Measurements from ENCODE around the gene COL13A1. TPM values are rescaled to one million over a fixed set of nuclear protein-coding genes. Genes with fewer than 3 reads are reported as not detected.

The COL13A1 gene
- total RNA-seq, 1 donor from 2014 or later: 5.3 TPM

DNA sequence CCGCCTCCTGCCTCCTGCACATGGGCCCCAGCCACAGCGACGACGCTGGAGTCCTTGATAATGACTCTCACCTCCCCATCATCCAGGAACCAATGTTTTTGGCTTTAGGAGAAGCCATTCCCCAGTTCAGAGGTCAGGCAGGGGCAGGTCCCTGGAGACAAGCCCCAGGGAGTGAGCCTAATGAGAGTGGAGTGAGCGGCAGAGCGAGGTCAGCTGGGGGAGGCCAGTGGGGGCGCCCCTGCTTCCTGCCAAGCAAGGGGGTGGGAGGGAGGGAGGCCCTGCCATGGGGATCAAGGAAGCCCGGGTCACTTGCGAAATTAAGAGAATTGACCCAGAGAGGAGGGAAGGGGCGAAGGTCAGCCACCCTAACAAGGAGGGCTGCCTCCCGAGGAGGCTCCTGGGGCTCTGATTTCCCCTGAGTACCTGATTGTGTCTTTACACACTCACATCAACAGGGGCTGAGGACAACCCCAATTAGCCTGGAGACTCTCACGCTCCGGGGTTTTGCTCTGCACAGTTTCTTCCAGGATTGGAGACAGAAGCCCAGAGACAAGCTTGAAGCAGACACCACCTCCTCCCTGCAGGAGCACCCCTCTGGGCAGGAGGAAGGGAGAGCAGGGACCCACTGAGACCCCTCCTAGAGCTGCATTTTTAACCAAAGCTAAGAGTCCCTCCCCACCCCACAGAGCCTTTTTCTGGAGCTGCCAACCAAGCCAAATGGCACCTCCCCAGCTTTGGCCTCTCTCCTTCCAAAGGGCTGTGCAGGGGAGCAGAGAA, 112.1 kb downstream of the COL13A1 start:
- no peak for DNase-seq

DNA sequence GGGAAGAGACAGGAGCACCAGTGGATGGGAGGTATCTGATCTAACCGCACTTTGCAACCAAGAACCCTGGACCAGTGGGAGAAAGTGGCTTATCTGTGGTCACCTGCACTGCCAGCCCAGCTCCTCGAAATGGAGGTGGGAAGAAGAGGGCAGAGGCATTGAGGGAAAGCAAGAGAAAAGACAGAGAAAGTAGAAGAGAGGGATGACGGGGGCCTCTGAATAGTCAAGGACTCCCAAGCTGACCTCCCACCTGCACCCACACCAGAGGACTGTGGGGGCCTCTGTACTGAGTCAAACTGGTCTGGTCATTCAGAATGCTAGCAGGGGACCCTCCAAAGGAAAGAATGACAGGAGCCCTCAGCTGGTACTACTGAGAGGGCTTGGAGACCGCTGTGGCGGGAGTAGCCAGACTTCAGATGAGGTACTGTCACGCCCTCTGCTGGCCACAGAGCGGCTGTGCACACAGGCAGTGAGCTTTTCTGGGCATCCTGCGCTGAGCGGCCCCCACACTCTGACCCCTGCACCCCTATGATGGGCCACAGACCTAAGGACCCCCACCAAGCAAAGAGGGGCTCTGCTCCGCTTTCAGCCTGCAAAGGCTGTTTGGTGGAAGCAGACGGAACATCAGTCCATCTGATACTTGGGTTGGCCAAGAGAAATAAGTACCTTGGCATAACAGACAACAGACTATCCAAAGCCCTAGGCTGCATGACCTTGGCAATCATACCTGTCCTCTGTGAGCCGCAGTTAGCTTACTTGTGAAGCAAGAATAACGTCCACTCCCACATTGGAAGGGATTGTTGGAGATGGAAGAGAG, 112.9 kb downstream of the COL13A1 start:
- peak; percentile 86 for DNase-seq

DNA sequence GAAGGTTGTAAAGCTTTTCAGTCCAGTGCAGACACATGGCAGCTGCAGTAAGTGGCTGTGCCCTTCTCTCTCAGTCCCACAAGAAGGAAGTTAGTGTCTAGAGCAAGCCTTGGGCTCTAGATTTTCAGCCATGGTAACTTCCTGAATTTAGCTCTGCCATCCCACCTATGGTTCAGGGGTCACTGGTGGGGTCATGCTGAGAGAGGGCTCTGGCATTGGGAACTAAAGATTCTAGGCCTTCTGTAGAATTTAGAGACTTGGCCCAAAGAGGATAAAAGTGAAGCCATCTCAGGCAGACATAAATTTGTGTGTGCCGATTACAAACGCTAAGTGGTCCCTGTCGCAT, 113.5 kb downstream of the COL13A1 start:
- DNase-seq: no peak

DNA sequence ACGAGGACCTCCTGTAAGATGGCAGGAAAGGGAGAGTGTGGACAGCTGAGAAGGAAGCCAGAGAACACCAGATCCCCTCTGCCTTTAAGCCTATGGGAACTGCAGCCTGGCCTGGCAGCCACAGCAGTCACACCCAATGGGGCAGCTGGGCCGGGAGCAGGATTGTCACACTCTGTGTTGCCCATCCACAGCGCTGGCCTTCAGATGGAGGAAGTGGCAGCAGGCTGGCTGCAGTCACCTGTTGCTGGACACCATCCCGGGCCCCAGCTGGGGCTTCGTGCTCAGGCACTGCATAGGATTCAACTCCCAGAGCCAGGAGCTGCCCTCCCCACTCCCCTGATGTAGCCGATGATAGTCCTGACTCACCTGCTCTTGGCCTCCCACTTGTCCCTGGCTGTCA, 114.4 kb downstream of the COL13A1 start:
- no peak for DNase-seq

DNA sequence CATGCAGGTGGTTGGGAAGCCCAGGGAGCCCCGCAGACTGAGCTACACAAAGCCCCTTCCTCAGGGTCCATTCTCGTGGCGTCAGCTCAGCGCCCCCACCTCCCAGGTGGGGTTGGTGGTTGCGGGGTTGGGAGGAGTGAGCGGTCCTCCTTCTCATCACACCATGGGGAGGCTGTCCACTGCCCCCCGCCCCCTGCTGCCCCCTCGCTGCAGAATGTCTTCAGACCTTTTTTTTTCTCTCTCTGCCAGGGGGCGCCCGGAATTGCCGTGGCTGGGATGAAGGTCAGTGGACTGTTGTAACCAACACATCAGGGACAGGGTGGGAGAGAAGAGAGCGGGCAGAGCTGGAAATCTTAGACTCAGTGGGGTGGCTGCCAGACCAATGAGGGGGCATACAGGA, 116.3 kb downstream of the COL13A1 start:
- no peak for DNase-seq

DNA sequence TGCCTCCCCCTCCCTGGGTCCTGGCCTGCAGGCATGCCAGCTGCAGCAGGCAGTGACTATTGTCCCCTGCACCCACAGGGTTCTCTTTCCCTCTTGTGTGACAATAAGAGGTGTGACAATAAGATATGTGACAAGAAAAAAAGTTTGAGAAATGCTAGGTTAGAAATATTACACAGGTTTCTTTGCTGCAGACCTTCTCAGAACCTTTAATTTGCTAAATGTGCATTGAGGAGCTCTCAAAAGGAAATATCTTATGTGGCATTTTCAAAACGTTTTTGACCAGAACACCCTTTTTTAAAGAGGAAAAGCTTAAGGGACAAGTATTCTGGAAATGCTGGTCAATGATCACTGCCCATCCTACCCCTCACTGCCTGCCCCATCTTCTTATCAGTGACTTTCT, 117.5 kb downstream of the COL13A1 start:
- DNase-seq: no peak

DNA sequence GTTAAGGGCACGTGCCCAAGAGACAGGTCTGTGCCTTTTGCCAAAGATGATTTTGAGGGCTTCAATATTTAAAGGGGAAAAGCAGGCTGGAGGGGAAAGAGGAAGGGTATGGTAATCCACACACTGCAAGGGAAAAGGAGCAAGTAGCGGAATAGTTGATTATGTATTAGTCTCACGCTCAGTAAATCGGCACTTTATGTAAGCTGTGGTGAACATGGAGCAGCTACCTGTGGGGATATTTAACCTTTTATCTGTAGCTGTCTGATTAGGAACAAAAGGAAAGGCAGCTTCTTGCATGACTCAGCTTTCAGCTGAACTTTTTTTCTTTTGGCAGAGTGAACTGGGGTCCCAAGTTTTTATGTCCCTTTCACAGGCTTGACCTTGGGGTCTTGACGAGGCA, 123.4 kb downstream of the COL13A1 start:
- no peak for DNase-seq

DNA sequence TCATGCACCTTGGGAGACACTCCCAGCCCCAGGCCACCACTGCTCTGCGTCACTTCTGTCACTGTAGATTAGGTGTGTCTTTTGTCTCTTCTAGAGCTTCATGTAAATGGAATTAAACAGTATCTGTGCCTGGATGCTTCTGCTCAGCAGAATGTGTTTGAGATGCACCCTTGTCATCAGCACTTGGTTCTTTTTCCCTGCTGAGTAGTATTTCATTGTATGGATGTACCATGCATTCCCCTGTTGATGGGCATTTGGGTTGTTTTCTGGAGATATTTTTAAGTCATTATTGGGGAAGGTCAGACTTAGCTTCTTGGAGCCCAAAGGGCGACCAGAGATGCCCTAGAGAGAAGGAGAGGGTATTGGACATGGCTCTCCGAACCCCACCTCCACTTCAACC, 126.6 kb downstream of the COL13A1 start:
- DNase-seq: no peak

DNA sequence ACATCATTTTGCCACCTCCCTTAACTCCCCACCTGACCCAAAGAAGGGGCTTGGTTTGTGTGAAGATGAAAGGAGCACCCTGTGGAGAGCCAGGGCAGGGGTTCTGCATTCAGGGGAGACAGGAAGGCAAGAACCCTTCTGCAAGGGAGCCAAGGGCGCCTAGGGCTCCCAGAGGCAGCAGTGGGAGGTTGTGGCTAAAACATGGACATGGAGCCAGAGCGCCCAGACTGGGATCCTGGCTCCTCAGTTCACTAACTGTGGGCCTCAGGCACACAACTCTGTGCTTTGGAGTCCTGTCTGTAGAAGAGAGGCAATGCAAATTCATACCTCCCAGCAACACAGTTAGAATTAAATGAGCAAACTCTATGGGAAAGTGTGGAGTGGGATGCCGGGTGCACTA, 127.9 kb downstream of the COL13A1 start:
- DNase-seq: no peak

DNA sequence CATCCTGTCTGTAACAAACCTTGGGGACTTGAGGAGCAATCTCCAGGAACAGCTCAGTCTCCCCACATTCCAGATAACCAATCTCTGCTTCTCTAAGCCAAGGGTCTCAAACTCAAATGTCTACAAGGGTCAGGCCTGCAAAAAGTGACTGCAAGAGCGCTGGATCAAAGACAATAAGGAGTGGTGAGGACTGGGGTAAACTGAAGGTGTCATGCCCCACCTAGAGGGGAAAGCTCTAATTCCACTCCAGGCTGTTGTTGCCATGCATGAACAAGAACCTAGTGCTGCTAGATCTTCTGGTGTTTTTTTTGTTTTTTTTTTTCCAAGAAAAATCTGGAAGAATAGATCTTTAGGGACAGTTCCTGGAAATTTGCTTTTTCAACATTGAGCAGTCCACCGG, 133.1 kb downstream of the COL13A1 start:
- peak; percentile 21 for DNase-seq

DNA sequence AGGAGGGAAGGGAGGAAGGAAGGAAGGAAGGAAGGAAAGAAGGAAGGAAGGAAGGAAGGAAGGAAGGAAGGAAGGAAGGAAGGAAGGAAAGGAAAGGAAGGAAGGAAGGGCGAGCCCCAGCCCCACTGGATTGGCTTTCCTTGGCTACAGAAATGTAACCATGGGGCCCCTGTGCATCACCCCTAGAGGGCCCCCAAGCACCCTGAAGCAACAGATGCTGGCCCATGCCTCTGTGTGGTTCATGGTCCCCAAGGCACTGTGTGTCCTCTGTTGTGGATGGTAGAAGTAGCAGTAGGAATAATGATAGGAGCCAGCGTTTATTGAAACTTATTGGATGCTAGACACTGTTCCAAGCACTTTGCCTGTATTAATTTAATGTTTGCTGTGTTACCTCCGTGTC, 134.4 kb downstream of the COL13A1 start:
- DNase-seq: no peak

DNA sequence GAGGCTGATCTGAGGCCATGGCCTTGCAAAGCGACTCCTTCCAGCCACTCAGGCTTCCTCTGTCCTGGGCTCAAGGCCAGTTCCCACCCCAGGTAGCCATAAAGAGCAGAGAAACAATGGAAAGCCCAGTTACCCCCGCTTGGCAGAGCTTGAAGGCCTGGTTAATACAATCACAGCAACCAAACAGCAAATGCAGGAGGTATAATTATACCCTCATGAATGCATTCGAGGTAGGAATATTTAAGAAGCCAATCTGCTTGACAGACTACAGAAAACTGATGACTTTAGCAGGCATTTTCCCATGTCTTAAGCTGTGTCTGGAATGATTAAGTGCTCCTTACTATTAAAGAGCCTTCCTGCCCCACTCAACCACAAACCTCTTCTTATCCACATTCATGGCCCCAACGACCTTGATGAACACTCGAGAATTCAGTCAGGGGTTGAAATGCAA, 136.9 kb downstream of the COL13A1 start:
- DNase-seq: peak; percentile 48

DNA sequence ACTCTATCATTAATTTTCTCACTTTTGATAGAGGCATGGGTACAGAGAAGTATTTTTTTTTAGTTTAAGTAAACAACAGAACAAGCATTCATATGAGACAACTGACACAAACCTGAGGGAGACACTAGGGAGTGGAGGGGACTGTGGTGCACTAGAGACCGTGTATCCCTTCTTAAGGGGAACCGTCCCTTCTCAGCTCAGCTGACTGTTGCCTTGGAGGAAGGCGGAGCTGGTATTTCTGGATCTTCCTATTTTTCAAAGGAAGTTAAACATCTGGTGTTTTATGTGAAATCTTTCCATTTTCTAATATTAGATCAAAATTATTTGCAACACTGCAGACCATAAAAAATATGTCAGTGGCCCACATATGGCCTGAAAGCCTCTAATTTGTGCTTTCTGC, 137.4 kb downstream of the COL13A1 start:
- DNase-seq: no peak

DNA sequence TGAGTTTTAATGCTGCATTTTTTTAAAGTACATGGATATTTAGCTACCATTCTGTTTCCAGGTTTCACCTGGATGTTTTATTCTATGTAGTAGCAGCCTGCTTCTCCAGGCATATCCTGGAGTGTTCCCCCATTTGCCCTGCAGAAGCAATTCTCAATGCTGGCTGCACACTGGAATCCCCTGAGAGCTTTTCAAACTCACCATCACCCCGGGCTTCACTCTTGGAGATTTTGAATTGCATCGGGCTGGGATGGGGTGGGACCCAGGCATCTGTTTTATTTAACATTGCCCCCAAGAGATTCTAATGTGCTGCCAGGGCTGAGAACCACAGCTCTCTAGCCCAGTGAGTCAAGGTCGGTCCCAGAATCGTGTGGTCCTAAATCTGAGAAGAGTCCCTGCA, 137.8 kb downstream of the COL13A1 start:
- no peak for DNase-seq

DNA sequence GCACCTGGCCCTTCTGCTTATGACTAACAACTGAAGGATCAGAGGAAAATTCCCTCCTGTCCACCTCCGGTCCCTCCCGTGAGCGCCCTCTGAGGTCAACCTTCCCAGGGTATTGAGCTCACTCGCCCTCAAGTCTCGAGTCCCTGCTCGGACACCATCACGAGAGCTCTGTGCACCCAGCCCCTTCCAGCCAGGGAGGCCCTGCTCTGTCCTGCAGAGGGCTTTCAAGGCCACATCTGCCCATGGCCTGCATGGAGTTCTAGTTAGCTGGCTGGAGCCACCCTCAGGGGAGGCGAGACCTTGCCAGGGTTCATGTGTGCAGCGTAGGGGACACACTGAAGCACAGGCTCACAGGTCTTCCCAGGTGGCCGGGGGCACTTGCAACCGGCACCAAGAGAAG, 140.0 kb downstream of the COL13A1 start:
- no peak for DNase-seq

DNA sequence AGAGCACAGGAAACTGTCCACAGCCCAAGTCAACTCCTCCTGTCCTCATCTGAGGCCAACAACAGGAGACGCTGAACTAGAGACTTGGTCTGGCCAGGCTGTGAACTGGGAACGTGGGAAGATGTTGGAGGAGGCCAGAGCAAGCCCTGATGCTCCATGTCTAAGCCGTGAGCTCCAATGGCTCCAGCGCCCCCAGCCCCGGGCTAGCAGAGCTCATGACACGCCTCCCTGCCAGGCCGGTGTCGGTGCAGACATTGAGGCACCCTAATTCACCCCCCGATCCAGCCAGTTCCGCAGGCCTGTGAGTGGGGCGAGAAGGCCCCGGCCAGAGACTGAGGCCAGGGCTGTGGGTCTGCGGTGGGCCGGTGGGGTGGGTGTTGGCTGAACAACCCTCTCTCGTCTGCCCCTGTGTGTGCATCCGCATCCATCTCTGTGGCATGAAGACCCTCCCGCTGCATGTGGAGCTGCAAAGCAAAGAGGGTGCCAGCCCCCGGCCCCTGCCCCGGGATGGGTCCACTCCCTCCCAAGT, 141.7 kb downstream of the COL13A1 start:
- DNase-seq: no peak

DNA sequence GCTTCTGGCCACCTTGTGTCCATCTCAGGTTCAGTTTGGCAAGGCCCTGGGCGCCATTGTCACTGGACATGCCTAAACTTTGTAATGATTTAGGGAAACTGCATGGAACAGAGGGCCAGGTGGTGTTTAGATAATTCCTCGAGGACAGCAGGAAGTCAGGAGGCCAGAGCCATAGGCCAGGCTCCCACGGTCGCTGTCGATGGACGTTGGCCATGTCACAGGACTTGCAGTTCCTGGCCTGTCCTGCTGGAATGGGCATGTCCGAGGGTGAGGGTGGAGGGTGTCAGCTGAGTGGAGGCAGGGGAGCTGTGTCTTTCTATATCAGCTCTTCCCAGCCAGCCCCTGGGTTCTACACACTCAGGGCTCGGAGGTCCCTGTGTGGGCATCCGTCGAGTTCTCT, 143.1 kb downstream of the COL13A1 start:
- no peak for DNase-seq

DNA sequence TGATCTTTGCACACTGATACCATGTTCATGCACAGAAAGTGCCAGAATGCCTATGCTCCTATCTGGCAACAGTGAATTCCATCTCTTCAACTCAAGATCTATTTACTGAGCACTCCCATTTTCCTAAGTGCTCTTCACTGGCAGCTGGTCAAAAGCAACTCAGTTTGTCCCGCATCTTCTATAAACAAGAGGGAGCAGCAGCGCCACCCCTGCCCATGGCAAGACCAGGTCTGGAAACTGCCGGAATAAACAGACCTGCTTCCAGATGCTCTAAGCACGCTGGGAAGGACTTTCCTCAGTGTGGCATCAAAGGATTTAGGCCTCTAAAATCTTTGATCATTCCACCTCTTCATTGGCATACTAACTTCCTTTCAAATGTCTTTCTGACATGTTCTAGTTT, 146.6 kb downstream of the COL13A1 start:
- DNase-seq: no peak

DNA sequence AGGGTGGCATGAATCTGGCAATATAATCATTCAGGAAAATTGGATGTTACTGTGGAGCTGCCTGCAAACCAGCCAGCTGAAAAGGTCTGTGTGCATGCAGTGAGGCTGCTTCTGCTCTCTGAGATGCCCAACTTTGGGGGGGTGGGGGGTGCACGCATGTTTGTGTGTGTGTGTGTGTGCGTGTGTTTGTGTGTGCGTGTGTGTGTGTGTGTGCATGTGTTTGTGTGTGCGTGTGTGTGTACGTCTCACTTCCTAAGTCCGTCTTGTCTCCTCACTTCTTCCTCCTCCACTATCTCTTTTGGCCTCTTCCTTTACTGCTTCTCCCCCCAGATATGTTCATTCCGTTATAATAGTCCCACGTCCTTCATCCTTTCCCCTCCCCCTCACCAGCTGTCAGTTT, 148.1 kb downstream of the COL13A1 start:
- DNase-seq: no peak

DNA sequence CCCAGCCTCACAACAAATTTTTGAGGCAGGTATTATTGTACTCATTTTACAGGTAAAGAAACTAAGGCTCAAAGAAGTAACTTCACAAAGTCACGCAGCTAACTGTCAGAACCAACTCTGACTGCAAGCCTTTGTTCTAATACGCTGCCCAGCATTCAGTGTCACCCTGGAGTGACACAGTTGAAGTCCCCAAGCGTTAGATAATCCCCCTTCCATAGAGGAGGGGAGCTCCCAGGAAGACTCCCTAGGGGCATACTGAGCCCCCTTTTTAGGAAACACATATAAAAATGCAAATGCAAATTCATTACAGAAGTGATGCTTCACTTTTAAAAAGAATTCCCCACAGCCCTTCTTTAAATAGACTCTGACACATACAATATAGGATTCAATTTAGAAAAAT, 150.0 kb downstream of the COL13A1 start:
- DNase-seq: no peak

DNA sequence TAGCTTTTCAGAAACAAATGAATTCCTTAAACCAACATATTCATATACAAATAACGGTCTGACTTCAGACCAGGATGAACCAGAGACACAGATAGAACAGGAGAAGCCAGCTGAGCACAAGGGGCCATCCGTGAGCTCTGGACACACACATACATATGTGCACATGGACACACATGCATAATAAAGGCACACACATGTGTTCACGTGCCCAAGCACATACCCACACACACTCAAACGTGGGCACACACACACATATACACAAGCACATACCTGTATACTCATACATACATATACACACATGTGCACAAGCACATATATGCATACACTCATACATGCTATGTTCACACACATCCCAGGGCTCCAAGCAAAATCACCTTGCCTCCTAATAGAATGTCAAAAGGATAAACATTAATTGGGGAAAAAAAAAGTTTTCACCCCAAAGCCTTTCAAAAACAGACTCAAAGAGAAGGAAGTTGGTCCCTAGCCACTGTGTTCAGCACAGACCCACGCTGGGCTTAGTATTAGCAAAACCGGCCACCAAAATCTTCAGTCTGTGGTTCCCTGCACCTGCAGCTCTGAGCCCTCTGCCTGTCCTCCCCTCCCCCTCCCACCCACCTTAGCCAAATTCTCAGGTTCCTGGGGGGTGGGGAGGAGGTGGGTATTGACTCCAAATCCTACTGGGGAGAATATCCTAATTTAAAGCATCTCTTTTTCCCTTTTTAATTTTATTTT, 150.5 kb downstream of the COL13A1 start:
- DNase-seq: no peak

DNA sequence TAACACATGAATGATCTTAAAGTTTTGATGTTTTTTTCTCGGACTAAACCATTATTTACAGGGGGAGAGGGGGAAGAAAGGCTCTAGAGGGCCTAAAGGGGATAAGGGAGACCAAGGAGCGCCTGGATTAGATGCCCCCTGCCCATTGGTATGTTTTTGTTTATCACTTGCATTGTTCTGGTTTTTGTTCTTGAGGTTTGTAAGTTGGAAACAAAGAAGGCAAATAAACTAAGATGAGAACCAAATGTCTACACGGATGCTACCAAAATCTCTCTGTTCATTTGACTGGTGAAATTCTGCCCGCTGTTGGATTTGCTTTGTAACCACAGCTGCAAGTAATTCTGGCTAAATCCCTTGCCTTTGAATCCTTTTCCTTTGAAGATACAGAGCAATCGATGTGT, 151.1 kb downstream of the COL13A1 start:
- no peak for DNase-seq

DNA sequence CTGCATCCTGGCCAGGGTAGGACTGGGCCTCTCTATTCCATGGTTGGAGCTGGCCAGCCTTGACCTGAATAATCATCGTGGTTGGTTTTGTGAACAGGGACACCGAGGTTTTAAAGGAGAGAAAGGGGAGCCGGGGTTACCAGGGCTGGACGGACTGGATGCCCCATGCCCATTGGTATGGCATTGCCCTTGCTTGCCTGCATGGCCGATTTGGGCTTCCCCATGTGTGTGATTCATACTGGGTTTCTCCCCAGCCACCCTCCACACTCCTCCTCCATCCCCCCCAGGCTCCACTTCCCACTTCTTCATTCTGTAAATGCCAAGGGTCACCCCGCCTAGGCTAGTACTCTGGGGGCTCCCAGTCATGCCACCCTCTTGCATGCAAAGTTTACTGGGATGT, 152.1 kb downstream of the COL13A1 start:
- no peak for DNase-seq

Measured in dermis blood vessel endothelial cell (primary cell).